ENCODE data around the gene PKMYT1. TPM values are rescaled to one million over a fixed set of nuclear protein-coding genes. Genes with fewer than 3 reads are reported as not detected.

PKMYT1 gene
- total RNA-seq, 5 donors from 2014 or later (not counting 1 experiment from before 2014, with no cell fraction given), result 1.3 to 3.1 (median 1.7) TPM

DNA sequence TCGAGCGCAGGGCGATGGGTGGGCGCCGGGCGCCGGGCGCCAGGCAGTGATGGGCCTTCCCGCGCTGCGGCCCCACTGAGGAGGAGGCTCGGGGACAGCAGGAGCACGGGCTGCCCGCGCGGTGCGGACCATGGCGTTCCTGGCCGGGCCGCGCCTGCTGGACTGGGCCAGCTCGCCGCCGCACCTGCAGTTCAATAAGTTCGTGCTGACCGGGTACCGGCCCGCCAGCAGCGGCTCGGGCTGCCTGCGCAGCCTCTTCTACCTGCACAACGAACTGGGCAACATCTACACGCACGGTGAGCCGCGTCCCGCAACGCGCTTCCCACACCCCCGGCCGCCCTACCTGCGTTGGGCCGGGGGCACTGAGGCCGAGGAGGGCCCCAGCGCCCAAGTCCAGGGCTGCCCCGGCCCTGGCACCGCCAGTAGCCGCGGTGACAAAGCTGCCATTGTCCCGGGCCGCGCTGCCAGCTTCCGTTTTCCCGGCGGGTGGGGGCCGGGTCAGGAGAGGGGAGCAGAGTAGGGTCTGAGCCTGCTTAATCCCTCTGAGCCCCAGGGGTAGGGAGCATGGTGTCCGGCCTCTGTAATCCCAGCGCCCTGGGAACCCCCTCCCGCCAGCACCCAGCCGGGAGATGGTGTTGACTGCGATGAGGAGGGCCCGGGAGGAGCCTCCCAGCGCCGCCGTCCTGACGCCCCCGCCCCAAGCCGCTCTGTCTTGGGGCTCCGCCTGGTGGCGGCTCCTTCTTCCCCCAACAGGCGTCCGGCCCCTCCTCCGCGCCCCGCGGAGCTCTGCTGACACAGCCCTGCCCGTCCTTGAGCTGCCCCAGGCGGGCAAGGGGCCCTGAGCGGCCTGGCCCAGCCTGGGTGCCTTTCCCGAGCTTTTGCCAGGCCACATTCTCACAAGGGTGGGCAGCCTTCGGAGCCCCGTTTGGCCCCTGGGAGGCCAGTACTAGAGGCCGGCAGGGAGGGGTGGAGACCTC, 10.4 kb downstream of the PKMYT1 start:
- ChIA-PET CTCF (interaction anchor here (0.7 to 0.8 kb wide), 3 partner anchors 59 to 493 kb away, joined by 3 to 6 read pairs (median 3); no protein-coding TSS in a partner anchor), POLR2A (interaction anchor here in 1 of 2 donors (0.7 kb wide), 1 partner anchor 33 kb away, joined by 6 read pairs; no protein-coding TSS in a partner anchor)
- Mint-ChIP-seq H3K9me3 (no peaks in the 10 kb centered on the region), H3K27ac (no peak overlapping the region), H3K4me1 (peaks cover 10 to 30% (median 14%) of the 10 kb centered on the region in 3 donors), H3K36me3 (no peaks in the 10 kb centered on the region), H3K4me3 (peak overlapping the region; percentile 46 to 77 (median 67)), H3K27me3 (peaks cover 13 to 26% of the 10 kb centered on the region in 2 donors)
- ATAC-seq (replicated peaks in 1 of 4) (peak; percentile 28 to 64 (median 48)), DNase-seq (peak in 34 of 35 experiments; percentile 26 to 76 (median 56))
- Histone ChIP-seq H3K4me3 (ENCODE audit: control insufficient read depth in 1 of 2, extremely low read depth in 1 of 2, low read length in 1 of 2) (peak overlapping the region; percentile 54 to 77), H3K27me3 (replicated peaks in 1 of 2; ENCODE audit: control insufficient read depth in 2 of 2, extremely low read depth in 1 of 2, insufficient read depth in 2 of 2, low read length in 1 of 2) (peaks cover 4 to 55% of the 10 kb centered on the region in 2 experiments), H3K4me1 (ENCODE audit: control insufficient read depth in 1 of 2, extremely low read depth in 1 of 2, insufficient read depth in 2 of 2, low read length in 2 of 2) (peaks cover 12 to 50% of the 10 kb centered on the region in 2 experiments), H3K9me3 (no peaks in the 10 kb centered on the region), H3K27ac (ENCODE audit: low read length) (no peak overlapping the region), H3K36me3 (ENCODE audit: control insufficient read depth in 2 of 2, extremely low read depth in 1 of 2, insufficient read depth in 1 of 2, low read length in 1 of 2) (no peaks in the 10 kb centered on the region)
- 1% methylated on average over 65 of the region's 83 CpGs for WGBS (ENCODE audit: insufficient coverage)

DNA sequence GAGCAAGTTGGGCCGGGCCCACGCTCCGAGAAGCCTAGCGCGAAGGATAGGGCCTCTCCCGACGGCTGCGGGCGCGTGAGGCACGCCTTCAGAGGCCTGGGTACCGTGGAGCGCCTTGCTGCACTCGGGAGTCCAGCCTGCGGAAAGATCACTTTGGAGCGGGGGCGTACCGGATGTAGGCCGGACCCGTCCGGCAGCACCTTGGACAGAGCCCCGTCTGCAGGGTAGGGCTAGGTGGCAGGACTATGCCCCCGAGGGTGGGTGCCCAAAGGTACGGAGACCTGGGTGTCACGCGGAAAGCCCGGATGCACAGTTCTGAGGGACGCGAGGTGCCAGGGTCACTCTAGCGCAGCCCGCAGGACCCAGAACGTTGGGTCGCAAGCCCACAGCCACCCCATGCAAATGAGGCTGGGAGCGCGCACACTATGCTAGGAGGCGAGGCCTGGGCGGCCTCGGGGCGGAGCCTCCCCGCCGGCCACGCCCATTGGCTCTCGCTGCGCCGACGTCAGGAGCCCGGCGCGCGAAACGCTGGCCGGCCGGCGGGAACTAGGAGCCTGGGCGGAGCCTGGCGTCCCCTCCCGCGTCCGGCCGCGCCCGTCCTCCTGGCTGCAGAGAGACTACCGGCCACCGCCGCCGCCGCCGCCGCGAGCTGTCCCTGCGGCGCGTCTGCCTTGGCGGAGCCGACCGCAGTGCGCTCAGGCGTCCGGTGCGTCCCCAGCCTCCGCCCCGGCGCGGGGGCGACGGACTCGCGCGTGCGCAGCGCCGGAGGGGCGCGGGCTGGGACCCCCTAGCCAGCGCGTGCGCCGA, 11.3 kb downstream of the PKMYT1 start, which contains the start of gene PAQR4:
TSS of gene PAQR4 (plus strand) at position 611 of the 807 bp plus-strand sequence. CDS start 327 bp downstream, outside the sequence.
- no peak within 1 kb of the TSS for H3K27ac ChIP-seq (ENCODE audit: low read length)
- peaks cover 18 to 59% of the 10 kb centered on the region in 2 experiments for H3K4me1 ChIP-seq (ENCODE audit: control insufficient read depth in 1 of 2, extremely low read depth in 1 of 2, insufficient read depth in 2 of 2, low read length in 2 of 2)
- POLR2A ChIA-PET, result no interaction called here
- Mint-ChIP-seq H3K4me1 (peaks cover 14 to 32% (median 16%) of the 10 kb centered on the region in 3 donors), H3K27ac (no peak within 1 kb of the TSS), H3K27me3 (peaks cover 16 to 31% of the 10 kb centered on the region in 2 donors), H3K4me3 (peak within 1 kb of the TSS; percentile 63 to 77 (median 73)), H3K36me3 (no peaks in the 10 kb centered on the region), H3K9me3 (no peaks in the 10 kb centered on the region)
- CTCF ChIA-PET, result interaction anchor here (0.7 to 0.8 kb wide), 2 partner anchors 59 to 113 kb away, joined by 3 to 6 read pairs; no protein-coding TSS in a partner anchor
- no peaks in the 10 kb centered on the region for H3K36me3 ChIP-seq (ENCODE audit: control insufficient read depth in 2 of 2, extremely low read depth in 1 of 2, insufficient read depth in 1 of 2, low read length in 1 of 2)
- WGBS (ENCODE audit: insufficient coverage), result 3% methylated on average over 98 of the region's 98 CpGs
- ATAC-seq (replicated peaks in 1 of 4) (peak; percentile 79 to 81 (median 80)), DNase-seq (peak; percentile 25 to 87 (median 58))
- H3K9me3 ChIP-seq, result no peaks in the 10 kb centered on the region
- H3K4me3 ChIP-seq (ENCODE audit: control insufficient read depth in 1 of 2, extremely low read depth in 1 of 2, low read length in 1 of 2), result peak within 1 kb of the TSS; percentile 54 to 77
- H3K27me3 ChIP-seq (replicated peaks in 1 of 2; ENCODE audit: control insufficient read depth in 2 of 2, extremely low read depth in 1 of 2, insufficient read depth in 2 of 2, low read length in 1 of 2), result peaks cover 4 to 64% of the 10 kb centered on the region in 2 experiments

DNA sequence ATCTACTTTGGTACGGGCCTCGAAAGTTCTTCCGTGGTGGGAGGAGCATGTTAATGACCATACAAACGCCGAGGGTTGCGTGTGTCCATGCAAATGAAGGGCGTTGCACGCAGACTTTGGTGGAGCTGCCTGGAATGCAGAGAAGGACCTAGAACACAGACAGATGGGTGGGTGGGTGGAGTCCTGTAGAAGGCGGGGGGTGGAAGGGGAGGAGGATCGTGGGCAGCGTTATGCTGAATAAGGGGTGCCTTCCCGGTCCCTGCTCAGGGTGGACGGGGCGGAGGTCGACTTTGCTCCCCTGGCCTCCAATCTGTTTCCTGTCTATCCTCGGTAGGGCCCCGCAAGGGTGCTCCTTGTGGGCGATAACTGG, 11.9 kb downstream of the PKMYT1 start:
- Histone ChIP-seq H3K36me3 (ENCODE audit: control insufficient read depth in 2 of 2, extremely low read depth in 1 of 2, insufficient read depth in 1 of 2, low read length in 1 of 2) (no peaks in the 10 kb centered on the region), H3K9me3 (no peaks in the 10 kb centered on the region), H3K27me3 (replicated peaks in 1 of 2; ENCODE audit: control insufficient read depth in 2 of 2, extremely low read depth in 1 of 2, insufficient read depth in 2 of 2, low read length in 1 of 2) (peaks cover 4 to 70% of the 10 kb centered on the region in 2 experiments), H3K27ac (ENCODE audit: low read length) (no peak overlapping the region), H3K4me3 (ENCODE audit: control insufficient read depth in 1 of 2, extremely low read depth in 1 of 2, low read length in 1 of 2) (peak overlapping the region; percentile 52 to 77), H3K4me1 (ENCODE audit: control insufficient read depth in 1 of 2, extremely low read depth in 1 of 2, insufficient read depth in 2 of 2, low read length in 2 of 2) (peaks cover 22 to 65% of the 10 kb centered on the region in 2 experiments)
- POLR2A ChIA-PET, result interaction anchor here in 1 of 2 donors (0.5 kb wide), 1 partner anchor 12 kb away, joined by 4 read pairs; no protein-coding TSS in a partner anchor
- 28% methylated on average over 18 of the region's 18 CpGs for WGBS (ENCODE audit: insufficient coverage)
- CTCF ChIA-PET, result no interaction called here
- ATAC-seq (replicated peaks in 1 of 4) (no peak), DNase-seq (no peak)
- Mint-ChIP-seq H3K27me3 (peaks cover 16 to 34% of the 10 kb centered on the region in 2 donors), H3K27ac (no peak overlapping the region), H3K4me1 (peaks cover 19 to 35% (median 19%) of the 10 kb centered on the region in 3 donors), H3K9me3 (no peaks in the 10 kb centered on the region), H3K36me3 (no peaks in the 10 kb centered on the region), H3K4me3 (peak overlapping the region; percentile 63 to 77 (median 73))

DNA sequence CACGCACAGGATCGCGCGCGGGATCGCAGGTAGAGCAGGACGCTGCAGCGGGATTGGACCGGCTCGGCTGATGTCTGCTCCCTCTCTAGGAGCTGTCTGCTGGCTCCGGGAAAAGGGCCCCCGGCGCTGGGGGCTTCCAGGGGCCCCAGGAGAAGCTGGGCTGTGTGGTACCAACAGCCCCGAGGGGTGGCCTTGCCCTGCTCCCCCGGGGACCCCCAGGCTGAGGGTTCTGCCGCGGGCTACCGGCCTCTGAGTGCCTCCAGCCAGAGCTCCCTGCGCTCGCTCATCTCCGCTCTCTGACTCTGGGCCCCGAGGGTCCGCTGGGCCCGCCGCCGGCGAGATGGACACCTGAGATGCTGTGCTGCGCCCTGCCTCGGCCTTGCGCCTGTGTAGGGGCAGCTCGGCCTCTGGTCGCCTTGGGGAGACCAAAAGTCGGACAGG, 12.5 kb downstream of the PKMYT1 start:
- H3K27ac ChIP-seq (ENCODE audit: low read length), result no peak overlapping the region
- no peaks in the 10 kb centered on the region for H3K9me3 Mint-ChIP-seq
- no peak overlapping the region for H3K4me3 ChIP-seq (ENCODE audit: control insufficient read depth in 1 of 2, extremely low read depth in 1 of 2, low read length in 1 of 2)
- H3K27me3 ChIP-seq (replicated peaks in 1 of 2; ENCODE audit: control insufficient read depth in 2 of 2, extremely low read depth in 1 of 2, insufficient read depth in 2 of 2, low read length in 1 of 2), result peaks cover 4 to 75% of the 10 kb centered on the region in 2 experiments
- ATAC-seq (replicated peaks in 1 of 4) (no peak), DNase-seq (no peak)
- peaks cover 19 to 37% (median 20%) of the 10 kb centered on the region in 3 donors for H3K4me1 Mint-ChIP-seq
- no peaks in the 10 kb centered on the region for H3K36me3 Mint-ChIP-seq
- peaks cover 22 to 70% of the 10 kb centered on the region in 2 experiments for H3K4me1 ChIP-seq (ENCODE audit: control insufficient read depth in 1 of 2, extremely low read depth in 1 of 2, insufficient read depth in 2 of 2, low read length in 2 of 2)
- no peaks in the 10 kb centered on the region for H3K9me3 ChIP-seq
- ChIA-PET POLR2A (interaction anchor here in 1 of 2 donors (0.5 kb wide), 1 partner anchor 13 kb away, joined by 4 read pairs; no protein-coding TSS in a partner anchor), CTCF (no interaction called here)
- peak overlapping the region; percentile 34 to 77 (median 63) for H3K4me3 Mint-ChIP-seq
- no peak overlapping the region for H3K27ac Mint-ChIP-seq
- 62% methylated on average over 33 of the region's 33 CpGs for WGBS (ENCODE audit: insufficient coverage)
- peaks cover 16 to 36% of the 10 kb centered on the region in 2 donors for H3K27me3 Mint-ChIP-seq
- H3K36me3 ChIP-seq (ENCODE audit: control insufficient read depth in 2 of 2, extremely low read depth in 1 of 2, insufficient read depth in 1 of 2, low read length in 1 of 2), result no peaks in the 10 kb centered on the region

DNA sequence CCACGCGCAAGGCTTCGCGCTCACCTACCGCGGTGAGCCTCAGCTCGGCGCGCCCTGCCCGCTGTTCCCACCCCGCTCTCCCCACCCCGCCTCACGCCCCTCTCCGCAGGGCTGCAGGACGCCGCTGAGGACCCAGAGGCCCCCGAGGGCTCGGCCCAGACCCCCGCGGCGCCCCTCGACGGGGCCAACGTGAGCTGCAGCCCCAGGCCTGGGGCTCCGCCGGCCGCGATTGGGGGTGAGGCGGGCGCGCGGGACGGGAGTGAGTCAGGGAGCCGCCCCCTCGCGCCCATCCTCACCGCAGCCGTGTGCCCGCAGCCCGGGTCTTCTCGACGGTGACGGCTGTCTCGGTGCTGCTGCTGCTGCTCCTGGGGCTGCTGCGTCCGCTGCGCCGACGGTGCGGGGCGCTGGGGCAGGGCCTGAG, 13.0 kb downstream of the PKMYT1 start:
- DNase-seq (no peak), ATAC-seq (replicated peaks in 1 of 4) (no peak)
- no peaks in the 10 kb centered on the region for H3K9me3 ChIP-seq
- 23% methylated on average over 39 of the region's 51 CpGs for WGBS (ENCODE audit: insufficient coverage)
- H3K4me3 ChIP-seq (ENCODE audit: control insufficient read depth in 1 of 2, extremely low read depth in 1 of 2, low read length in 1 of 2), result no peak overlapping the region
- H3K27ac Mint-ChIP-seq, result no peak overlapping the region
- CTCF ChIA-PET, result no interaction called here
- H3K4me3 Mint-ChIP-seq, result peak overlapping the region in 1 of 3 donors; percentile 77
- H3K27me3 ChIP-seq (replicated peaks in 1 of 2; ENCODE audit: control insufficient read depth in 2 of 2, extremely low read depth in 1 of 2, insufficient read depth in 2 of 2, low read length in 1 of 2), result peaks cover 4 to 78% of the 10 kb centered on the region in 2 experiments
- peaks cover 19 to 39% (median 22%) of the 10 kb centered on the region in 3 donors for H3K4me1 Mint-ChIP-seq
- POLR2A ChIA-PET, result no interaction called here
- peaks cover 15 to 36% of the 10 kb centered on the region in 2 donors for H3K27me3 Mint-ChIP-seq
- H3K36me3 ChIP-seq (ENCODE audit: control insufficient read depth in 2 of 2, extremely low read depth in 1 of 2, insufficient read depth in 1 of 2, low read length in 1 of 2), result no peaks in the 10 kb centered on the region
- H3K4me1 ChIP-seq (ENCODE audit: control insufficient read depth in 1 of 2, extremely low read depth in 1 of 2, insufficient read depth in 2 of 2, low read length in 2 of 2), result peaks cover 22 to 75% of the 10 kb centered on the region in 2 experiments
- H3K27ac ChIP-seq (ENCODE audit: low read length), result no peak overlapping the region
- H3K9me3 Mint-ChIP-seq, result no peaks in the 10 kb centered on the region
- H3K36me3 Mint-ChIP-seq, result no peaks in the 10 kb centered on the region

Data from T-cell (primary cell).